Epidermal melanocyte (primary cell): ENCODE data around the gene CYP1A1.
"Not testable (repeated sequence)": the region's sequence is repeated elsewhere in the genome, so short reads cannot be mapped to it uniquely, and the experiment has no call there.

ENCODE experiments used
- DNase-seq: peaks from one replicate; pipeline ENCODE4 v3.0.0; 2011; ENCODE audit warnings: low spot score; ENCODE audit not compliant: insufficient read length

CYP1A1 gene

GRCh38 chr15:74725225-74725774 lies at the start of gene CYP1A1:
TSS of gene CYP1A1 (minus strand) at chr15:74725528. CDS start at chr15:74723097, 2,431 bp downstream.
- no peak for DNase-seq

GRCh38 chr15:74773731-74774252 lies 48.5 kb upstream of the CYP1A1 start:
- no peak for DNase-seq

- no peak for DNase-seq
Measured at GRCh38 chr15:74773329-74773728, 48.0 kb upstream of the CYP1A1 start.

GRCh38 chr15:74770211-74770903 lies 45.0 kb upstream of the CYP1A1 start:
- DNase-seq: no peak

GRCh38 chr15:74769463-74770025 lies 44.2 kb upstream of the CYP1A1 start:
- DNase-seq: no peak

- peak; percentile 80 for DNase-seq
Measured at GRCh38 chr15:74768771-74769342, 43.5 kb upstream of the CYP1A1 start.

GRCh38 chr15:74768099-74768770 lies 42.9 kb upstream of the CYP1A1 start:
- DNase-seq: no peak

- no peak for DNase-seq
Measured at GRCh38 chr15:74767167-74768098, 42.1 kb upstream of the CYP1A1 start.

- DNase-seq: no peak
Measured at GRCh38 chr15:74763416-74763815, 38.1 kb upstream of the CYP1A1 start.

GRCh38 chr15:74762791-74763150 lies 37.4 kb upstream of the CYP1A1 start:
- DNase-seq: no peak

- DNase-seq: no peak
Measured at GRCh38 chr15:74758736-74759135, 33.4 kb upstream of the CYP1A1 start.

GRCh38 chr15:74754593-74755215 lies 29.4 kb upstream of the CYP1A1 start:
- no peak for DNase-seq

GRCh38 chr15:74752531-74752930 lies 27.2 kb upstream of the CYP1A1 start:
- no peak for DNase-seq

- no peak for DNase-seq
Measured at GRCh38 chr15:74752011-74752410, 26.7 kb upstream of the CYP1A1 start.

- DNase-seq: no peak
Measured at GRCh38 chr15:74750751-74751150, 25.4 kb upstream of the CYP1A1 start.

GRCh38 chr15:74749832-74750231 lies 24.5 kb upstream of the CYP1A1 start:
- no peak for DNase-seq

GRCh38 chr15:74748322-74748946 lies 23.1 kb upstream of the CYP1A1 start, which contains the start of gene CYP1A2:
TSS of gene CYP1A2 (plus strand) at chr15:74748845. CDS start at chr15:74749739, 894 bp downstream.
- no peak for DNase-seq

- no peak for DNase-seq
Measured at GRCh38 chr15:74746389-74746788, 21.1 kb upstream of the CYP1A1 start.

GRCh38 chr15:74742422-74742821 lies 17.1 kb upstream of the CYP1A1 start:
- no peak for DNase-seq

- DNase-seq: not testable (repeated sequence)
Measured at GRCh38 chr15:74738239-74738638, 12.9 kb upstream of the CYP1A1 start.
